ENCODE results near the gene MYOT. TPM values are rescaled to one million over a fixed set of nuclear protein-coding genes. Genes with fewer than 3 reads are reported as not detected.

MYOT gene
- total RNA-seq = not detected

- Mint-ChIP-seq H3K4me1 (peaks cover 5% of the 10 kb centered on the region), H3K36me3 (no peaks in the 10 kb centered on the region), H3K4me3 (no peak within 1 kb of the TSS), H3K9me3 (no peaks in the 10 kb centered on the region), H3K27ac (no peak within 1 kb of the TSS), H3K27me3 (peaks cover 5% of the 10 kb centered on the region)
- no peak for DNase-seq
Observed at GRCh38 chr5:137867664-137868063, at the start of gene MYOT. MYOT (plus strand) TSS chr5:137867860; CDS start chr5:137870652, 2,792 bp downstream.

GRCh38 chr5:137819766-137820165, 47.9 kb upstream of the MYOT start:
- H3K4me1 Mint-ChIP-seq = no peaks in the 10 kb centered on the region
- H3K36me3 Mint-ChIP-seq = no peaks in the 10 kb centered on the region
- no peak for DNase-seq
- H3K9me3 Mint-ChIP-seq = no peaks in the 10 kb centered on the region
- H3K4me3 Mint-ChIP-seq = no peak overlapping the region
- H3K27me3 Mint-ChIP-seq = no peaks in the 10 kb centered on the region
- no peak overlapping the region for H3K27ac Mint-ChIP-seq

GRCh38 chr5:137822158-137822764, 45.4 kb upstream of the MYOT start:
- no peaks in the 10 kb centered on the region for H3K36me3 Mint-ChIP-seq
- H3K27me3 Mint-ChIP-seq = no peaks in the 10 kb centered on the region
- no peak for DNase-seq
- H3K4me1 Mint-ChIP-seq = no peaks in the 10 kb centered on the region
- no peak overlapping the region for H3K27ac Mint-ChIP-seq
- H3K9me3 Mint-ChIP-seq = peaks cover 3% of the 10 kb centered on the region
- no peak overlapping the region for H3K4me3 Mint-ChIP-seq

- Mint-ChIP-seq H3K27ac (no peak overlapping the region), H3K4me1 (no peaks in the 10 kb centered on the region), H3K9me3 (peaks cover 3% of the 10 kb centered on the region), H3K4me3 (no peak overlapping the region), H3K36me3 (no peaks in the 10 kb centered on the region), H3K27me3 (no peaks in the 10 kb centered on the region)
- no peak for DNase-seq
Observed at GRCh38 chr5:137822984-137823383, 44.7 kb upstream of the MYOT start.

GRCh38 chr5:137825165-137825564, 42.5 kb upstream of the MYOT start:
- Mint-ChIP-seq H3K4me3 (no peak overlapping the region), H3K27ac (no peak overlapping the region), H3K36me3 (no peaks in the 10 kb centered on the region), H3K9me3 (peaks cover 3% of the 10 kb centered on the region), H3K27me3 (no peaks in the 10 kb centered on the region), H3K4me1 (no peaks in the 10 kb centered on the region)
- no peak for DNase-seq

GRCh38 chr5:137826067-137826466, 41.6 kb upstream of the MYOT start:
- no peaks in the 10 kb centered on the region for H3K4me1 Mint-ChIP-seq
- H3K27ac Mint-ChIP-seq = no peak overlapping the region

GRCh38 chr5:137828180-137828579, 39.5 kb upstream of the MYOT start:
- peaks cover 3% of the 10 kb centered on the region for H3K9me3 Mint-ChIP-seq

More at GRCh38 chr5:137826067-137826466, 41.6 kb upstream of the MYOT start:
- H3K9me3 Mint-ChIP-seq = peaks cover 3% of the 10 kb centered on the region
- no peak for DNase-seq
- H3K36me3 Mint-ChIP-seq = no peaks in the 10 kb centered on the region
- no peak overlapping the region for H3K4me3 Mint-ChIP-seq
- H3K27me3 Mint-ChIP-seq = no peaks in the 10 kb centered on the region

GRCh38 chr5:137828664-137829063, 39.0 kb upstream of the MYOT start:
- Mint-ChIP-seq H3K27me3 (no peaks in the 10 kb centered on the region), H3K9me3 (peaks cover 3% of the 10 kb centered on the region), H3K36me3 (no peaks in the 10 kb centered on the region), H3K4me1 (no peaks in the 10 kb centered on the region), H3K4me3 (no peak overlapping the region), H3K27ac (no peak overlapping the region)
- no peak for DNase-seq

More at GRCh38 chr5:137828180-137828579, 39.5 kb upstream of the MYOT start:
- no peaks in the 10 kb centered on the region for H3K4me1 Mint-ChIP-seq
- no peak overlapping the region for H3K4me3 Mint-ChIP-seq
- no peak for DNase-seq
- no peak overlapping the region for H3K27ac Mint-ChIP-seq
- H3K27me3 Mint-ChIP-seq = no peaks in the 10 kb centered on the region
- no peaks in the 10 kb centered on the region for H3K36me3 Mint-ChIP-seq

- H3K9me3 Mint-ChIP-seq = peaks cover under 1% of the 10 kb centered on the region
- no peaks in the 10 kb centered on the region for H3K4me1 Mint-ChIP-seq
- H3K36me3 Mint-ChIP-seq = no peaks in the 10 kb centered on the region
- no peak overlapping the region for H3K4me3 Mint-ChIP-seq
- no peaks in the 10 kb centered on the region for H3K27me3 Mint-ChIP-seq
- DNase-seq = no peak
- no peak overlapping the region for H3K27ac Mint-ChIP-seq
Observed at GRCh38 chr5:137831105-137831504, 36.6 kb upstream of the MYOT start.

- no peaks in the 10 kb centered on the region for H3K36me3 Mint-ChIP-seq
- no peak overlapping the region for H3K4me3 Mint-ChIP-seq
- DNase-seq = no peak
- H3K4me1 Mint-ChIP-seq = no peaks in the 10 kb centered on the region
- H3K27ac Mint-ChIP-seq = no peak overlapping the region
- no peaks in the 10 kb centered on the region for H3K27me3 Mint-ChIP-seq
- H3K9me3 Mint-ChIP-seq = no peaks in the 10 kb centered on the region
Observed at GRCh38 chr5:137831526-137831925, 36.1 kb upstream of the MYOT start.

- H3K36me3 Mint-ChIP-seq = no peaks in the 10 kb centered on the region
- no peak overlapping the region for H3K27ac Mint-ChIP-seq
Observed at GRCh38 chr5:137832416-137832815, 35.2 kb upstream of the MYOT start.

GRCh38 chr5:137833463-137833862, 34.2 kb upstream of the MYOT start:
- Mint-ChIP-seq H3K4me3 (no peak overlapping the region), H3K27ac (no peak overlapping the region), H3K36me3 (no peaks in the 10 kb centered on the region), H3K27me3 (no peaks in the 10 kb centered on the region), H3K9me3 (no peaks in the 10 kb centered on the region), H3K4me1 (no peaks in the 10 kb centered on the region)
- no peak for DNase-seq

More at GRCh38 chr5:137832416-137832815, 35.2 kb upstream of the MYOT start:
- H3K27me3 Mint-ChIP-seq = no peaks in the 10 kb centered on the region
- no peaks in the 10 kb centered on the region for H3K9me3 Mint-ChIP-seq
- DNase-seq = no peak
- H3K4me1 Mint-ChIP-seq = no peaks in the 10 kb centered on the region
- no peak overlapping the region for H3K4me3 Mint-ChIP-seq

GRCh38 chr5:137834498-137835049, 33.1 kb upstream of the MYOT start:
- H3K4me1 Mint-ChIP-seq = no peaks in the 10 kb centered on the region
- no peak for DNase-seq
- no peaks in the 10 kb centered on the region for H3K36me3 Mint-ChIP-seq
- H3K27me3 Mint-ChIP-seq = no peaks in the 10 kb centered on the region
- H3K27ac Mint-ChIP-seq = no peak overlapping the region
- no peaks in the 10 kb centered on the region for H3K9me3 Mint-ChIP-seq
- no peak overlapping the region for H3K4me3 Mint-ChIP-seq

GRCh38 chr5:137836298-137836697, 31.4 kb upstream of the MYOT start:
- no peak for DNase-seq
- Mint-ChIP-seq H3K4me1 (no peaks in the 10 kb centered on the region), H3K9me3 (no peaks in the 10 kb centered on the region), H3K27me3 (no peaks in the 10 kb centered on the region), H3K27ac (no peak overlapping the region), H3K4me3 (no peak overlapping the region), H3K36me3 (no peaks in the 10 kb centered on the region)

- no peaks in the 10 kb centered on the region for H3K27me3 Mint-ChIP-seq
- no peaks in the 10 kb centered on the region for H3K36me3 Mint-ChIP-seq
- DNase-seq = no peak
- H3K4me1 Mint-ChIP-seq = no peaks in the 10 kb centered on the region
- H3K27ac Mint-ChIP-seq = no peak overlapping the region
- H3K4me3 Mint-ChIP-seq = no peak overlapping the region
- H3K9me3 Mint-ChIP-seq = no peaks in the 10 kb centered on the region
Observed at GRCh38 chr5:137836997-137837396, 30.7 kb upstream of the MYOT start.
